Measurements from ENCODE around the gene NCBP2.

The NCBP2 gene

GRCh38 chr3:196936288-196936687, 6.0 kb downstream of the NCBP2 start:
- no peak for FAIRE-seq

GRCh38 chr3:196932600-196932999, 9.7 kb downstream of the NCBP2 start:
- FAIRE-seq, result no peak

GRCh38 chr3:196931828-196932587, 10.3 kb downstream of the NCBP2 start:
- no peak for FAIRE-seq

- FAIRE-seq, result no peak
These were observed 11.2 kb downstream of the NCBP2 start for GRCh38 chr3:196931157-196931556.

- no peak for FAIRE-seq
These were observed 14.5 kb downstream of the NCBP2 start for GRCh38 chr3:196927571-196928453.

GRCh38 chr3:196920733-196921132, 21.6 kb downstream of the NCBP2 start:
- no peak for FAIRE-seq

GRCh38 chr3:196918968-196919367, 23.4 kb downstream of the NCBP2 start:
- FAIRE-seq, result no peak

- no peak for FAIRE-seq
These were observed 25.3 kb downstream of the NCBP2 start for GRCh38 chr3:196916995-196917394.

- FAIRE-seq, result no peak
These were observed 26.1 kb downstream of the NCBP2 start for GRCh38 chr3:196916221-196916620.

GRCh38 chr3:196915375-196915774, 27.0 kb downstream of the NCBP2 start:
- no peak for FAIRE-seq

- FAIRE-seq, result no peak
These were observed 27.5 kb downstream of the NCBP2 start for GRCh38 chr3:196914866-196915265.

- FAIRE-seq, result no peak
These were observed 38.6 kb downstream of the NCBP2 start for GRCh38 chr3:196903740-196904139.

- no peak for FAIRE-seq
These were observed 40.0 kb downstream of the NCBP2 start for GRCh38 chr3:196902296-196902695.

- no peak for FAIRE-seq
These were observed 40.6 kb downstream of the NCBP2 start for GRCh38 chr3:196901768-196902167.

GRCh38 chr3:196896229-196896628, 46.1 kb downstream of the NCBP2 start:
- FAIRE-seq, result no peak

- no peak for FAIRE-seq
These were observed 47.6 kb downstream of the NCBP2 start for GRCh38 chr3:196894557-196895295.

GRCh38 chr3:196889844-196890708, 52.3 kb downstream of the NCBP2 start:
- FAIRE-seq, result no peak

GRCh38 chr3:196886144-196886543, 56.2 kb downstream of the NCBP2 start:
- FAIRE-seq, result no peak

Measured in A204.1 (cell line).